ENCODE results near the gene FAM3C.
"Not testable (repeated sequence)": the region's sequence is repeated elsewhere in the genome, so short reads cannot be mapped to it uniquely, and the experiment has no call there.

FAM3C gene

GRCh38 chr7:121395961-121396757 lies at the start of gene FAM3C:
FAM3C (minus strand) TSS chr7:121396308; CDS start chr7:121382969, 13,339 bp downstream.
- H3K4me3 ChIP-seq (ENCODE audit: low read depth, low read length): peak within 1 kb of the TSS; percentile 80
- peak; percentile 72 for DNase-seq (ENCODE audit: low read depth)

DNA sequence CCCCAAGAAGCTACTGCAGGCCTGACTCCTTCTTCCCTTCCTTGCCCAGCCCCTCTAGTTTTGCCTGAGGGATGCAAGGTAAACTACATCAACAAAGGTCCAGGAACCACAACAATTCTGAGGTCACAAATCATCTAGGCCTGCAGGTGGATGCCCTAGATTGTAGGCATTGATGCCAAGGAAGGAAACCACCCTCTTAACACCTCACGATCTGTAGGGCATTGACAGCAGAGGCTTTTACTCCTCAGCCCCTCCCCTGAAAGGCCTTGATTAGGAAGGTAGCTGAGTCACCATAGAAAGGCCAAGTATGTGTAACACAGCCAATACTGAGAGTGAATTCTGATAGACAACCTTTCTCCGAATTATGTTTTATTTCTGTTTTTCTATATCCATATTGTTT lies 46.7 kb upstream of the FAM3C start:
- DNase-seq (ENCODE audit: low read depth): no peak
- H3K4me3 ChIP-seq (ENCODE audit: low read depth, low read length): no peak overlapping the region

DNA sequence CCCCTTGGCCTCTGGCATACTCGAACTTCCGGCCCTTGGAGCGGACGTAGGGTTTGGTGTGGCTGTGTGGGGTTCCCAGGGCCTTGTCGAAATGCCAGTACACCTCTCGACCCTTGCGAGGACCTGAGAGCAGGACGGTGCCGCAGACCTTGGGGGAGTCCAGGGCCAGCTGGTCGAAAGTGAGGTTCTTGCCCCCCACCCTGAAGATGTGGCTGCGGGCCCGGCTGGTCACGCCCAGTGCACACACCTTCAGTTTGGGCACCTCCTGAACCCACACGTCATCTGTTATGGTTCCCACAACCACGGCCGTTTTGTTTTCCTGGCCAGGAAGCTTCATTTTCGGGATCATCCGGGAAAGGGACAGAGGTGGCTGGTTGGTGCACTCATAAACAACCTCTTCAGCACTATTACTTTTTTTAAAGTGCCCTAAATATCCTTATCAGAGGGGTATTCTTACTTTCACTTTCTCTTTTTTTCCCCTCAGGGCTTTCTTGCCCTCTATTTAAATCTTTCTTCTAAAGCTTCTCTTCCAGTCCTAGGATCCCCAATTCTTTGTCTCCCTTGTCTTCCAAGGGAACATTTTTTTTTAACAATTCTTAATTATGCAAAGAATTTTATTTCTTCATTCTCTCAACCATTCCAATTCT lies 44.9 kb upstream of the FAM3C start:
- no peak overlapping the region for H3K4me3 ChIP-seq (ENCODE audit: low read depth, low read length)
- DNase-seq (ENCODE audit: low read depth): no peak

- not testable (repeated sequence) for DNase-seq (ENCODE audit: low read depth)
- H3K4me3 ChIP-seq (ENCODE audit: low read depth, low read length): peak overlapping the region; percentile 24
Observed at GRCh38 chr7:121438043-121438955, 42.2 kb upstream of the FAM3C start.

DNA sequence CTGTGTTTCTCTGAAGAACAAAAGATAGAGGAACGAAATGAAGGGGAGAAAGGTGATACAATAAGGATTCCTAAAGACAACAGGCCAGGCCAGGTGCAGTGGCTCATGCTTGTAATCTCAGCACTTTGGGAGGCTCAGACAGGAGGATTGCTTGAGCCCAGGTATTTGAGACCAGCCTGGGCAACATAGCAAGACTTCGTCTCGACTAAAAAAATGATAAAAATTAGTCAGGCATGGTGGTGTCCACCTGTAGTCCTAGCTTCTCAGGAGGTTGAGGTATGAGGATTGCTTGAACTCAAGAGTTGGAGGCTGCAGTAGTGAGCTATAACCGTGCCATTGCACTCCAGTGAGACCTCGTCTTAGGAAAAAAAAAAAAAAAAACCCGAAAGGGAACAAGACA lies 41.4 kb upstream of the FAM3C start:
- no peak overlapping the region for H3K4me3 ChIP-seq (ENCODE audit: low read depth, low read length)
- no peak for DNase-seq (ENCODE audit: low read depth)

- DNase-seq (ENCODE audit: low read depth): no peak
- H3K4me3 ChIP-seq (ENCODE audit: low read depth, low read length): no peak overlapping the region
Observed at GRCh38 chr7:121436688-121437087, 40.6 kb upstream of the FAM3C start.

DNA sequence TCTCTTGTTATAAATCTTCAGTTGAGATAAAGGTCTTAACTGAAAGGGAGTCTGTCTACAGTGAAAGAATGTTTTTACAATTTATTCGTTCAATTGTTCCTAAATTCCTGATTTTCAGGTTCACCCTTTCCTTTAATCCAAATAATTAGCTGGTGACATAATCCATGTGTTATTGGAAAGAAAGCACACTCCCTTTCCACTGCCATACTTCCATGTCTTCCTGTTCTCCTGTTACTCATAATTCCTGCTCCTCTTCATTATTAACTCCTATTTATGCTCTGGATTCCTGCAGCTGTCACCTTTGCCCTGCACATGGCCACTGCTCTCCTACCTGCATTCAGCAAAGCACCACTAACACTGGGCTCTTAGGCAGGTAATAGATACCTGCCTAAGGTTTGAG lies 40.0 kb upstream of the FAM3C start:
- no peak for DNase-seq (ENCODE audit: low read depth)
- no peak overlapping the region for H3K4me3 ChIP-seq (ENCODE audit: low read depth, low read length)

GRCh38 chr7:121433775-121434174 lies 37.7 kb upstream of the FAM3C start:
- no peak overlapping the region for H3K4me3 ChIP-seq (ENCODE audit: low read depth, low read length)
- no peak for DNase-seq (ENCODE audit: low read depth)

DNA sequence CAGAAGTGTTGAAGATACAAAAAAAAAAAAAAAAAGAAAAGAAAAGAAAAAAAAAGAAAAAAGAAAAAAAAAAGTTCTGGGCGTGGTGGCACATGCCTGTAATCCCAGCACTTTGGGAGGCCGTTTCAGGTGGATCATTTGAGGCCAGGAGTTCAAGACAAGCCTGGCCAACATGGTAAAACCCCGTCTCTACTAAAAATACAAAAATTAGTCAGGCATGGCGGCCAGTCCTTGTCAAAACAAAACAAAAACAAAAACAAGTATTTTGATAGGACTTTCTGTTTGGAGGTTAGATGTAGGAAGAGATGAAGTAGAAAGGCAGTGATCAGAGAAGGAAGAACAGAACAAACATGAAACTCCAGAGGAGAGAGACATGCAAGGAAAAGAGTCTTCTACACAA lies 36.4 kb upstream of the FAM3C start:
- DNase-seq (ENCODE audit: low read depth); H3K4me3 ChIP-seq (ENCODE audit: low read depth, low read length): not testable (repeated sequence)

GRCh38 chr7:121431996-121432395 lies 35.9 kb upstream of the FAM3C start:
- no peak overlapping the region for H3K4me3 ChIP-seq (ENCODE audit: low read depth, low read length)
- no peak for DNase-seq (ENCODE audit: low read depth)

DNA sequence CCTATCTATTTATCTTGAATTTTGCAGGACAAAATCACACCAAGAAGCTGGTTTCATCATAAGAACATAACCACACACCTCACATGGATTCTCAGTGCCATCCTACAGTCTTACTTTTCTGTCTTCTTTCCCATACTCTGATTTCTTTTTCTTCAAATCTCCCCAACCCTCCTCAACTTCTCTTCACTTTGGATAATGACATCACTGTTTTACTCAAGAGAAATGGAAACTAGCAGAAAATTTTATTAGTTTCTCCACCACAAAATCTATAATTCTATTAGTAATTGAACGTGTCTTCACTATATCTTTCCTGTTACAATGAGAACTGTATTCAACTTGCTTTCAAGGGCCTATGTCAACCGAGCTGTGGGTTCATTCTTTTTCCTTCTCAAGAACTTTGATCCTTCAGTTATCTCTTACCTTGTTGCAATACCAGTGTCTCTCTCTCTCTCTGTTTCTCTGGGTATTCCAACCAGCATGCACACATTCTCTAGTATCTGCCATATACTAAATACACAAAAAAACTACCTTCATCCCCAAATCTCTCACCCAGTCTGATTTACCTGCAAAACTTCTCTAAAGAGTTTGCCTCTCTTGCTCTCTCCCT lies 35.4 kb upstream of the FAM3C start:
- H3K4me3 ChIP-seq (ENCODE audit: low read depth, low read length): no peak overlapping the region
- no peak for DNase-seq (ENCODE audit: low read depth)

- H3K4me3 ChIP-seq (ENCODE audit: low read depth, low read length): no peak overlapping the region
- DNase-seq (ENCODE audit: low read depth): no peak
Observed at GRCh38 chr7:121430558-121430957, 34.5 kb upstream of the FAM3C start.

DNA sequence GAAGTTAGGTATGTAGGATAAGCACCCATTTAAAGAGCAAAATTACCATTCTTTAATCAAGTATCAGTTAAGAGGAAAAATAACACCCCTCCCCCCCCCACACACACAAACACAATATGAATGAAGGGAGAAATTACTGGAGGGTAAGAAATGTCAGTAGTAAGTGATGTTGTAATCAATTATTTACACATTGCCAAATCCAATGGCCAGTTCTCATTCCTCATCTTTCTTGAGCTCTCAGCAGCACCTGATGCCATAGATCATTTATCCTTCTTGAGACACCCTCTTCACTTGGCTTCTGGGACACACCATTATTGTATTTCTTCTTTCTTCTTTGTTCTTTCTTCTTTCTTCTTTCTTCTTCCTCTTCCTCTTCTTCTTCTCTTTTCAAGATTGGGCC lies 33.7 kb upstream of the FAM3C start:
- DNase-seq (ENCODE audit: low read depth): no peak
- no peak overlapping the region for H3K4me3 ChIP-seq (ENCODE audit: low read depth, low read length)

DNA sequence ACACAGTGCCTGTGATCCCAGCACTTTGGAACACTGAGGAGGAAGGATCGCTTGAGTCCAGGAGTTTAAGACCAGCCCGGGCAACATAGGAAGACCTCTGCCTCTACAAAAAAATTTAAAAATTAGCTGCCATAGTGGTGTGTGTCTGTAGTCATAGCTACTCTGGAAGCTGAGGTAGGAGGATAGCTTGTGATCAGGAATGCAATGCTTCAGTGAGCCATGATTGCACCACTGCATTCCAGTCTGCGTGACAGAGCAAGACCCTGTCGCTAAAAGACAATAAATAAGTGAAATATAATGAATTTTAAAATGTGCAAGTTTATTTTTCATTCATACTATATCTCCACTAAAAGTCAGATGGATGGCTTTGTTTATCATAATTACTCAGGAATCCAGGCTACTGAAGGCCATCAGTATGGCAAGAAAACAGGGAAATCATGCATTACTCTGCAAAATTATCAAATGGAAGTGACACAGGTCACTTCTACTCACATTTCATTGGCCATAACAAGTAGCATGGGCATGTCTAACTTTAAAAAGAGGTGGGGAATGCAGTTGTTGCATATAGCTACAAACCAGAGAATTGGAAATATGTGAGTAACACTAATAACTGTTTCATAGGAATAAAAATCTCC lies 32.9 kb upstream of the FAM3C start:
- no peak for DNase-seq (ENCODE audit: low read depth)
- H3K4me3 ChIP-seq (ENCODE audit: low read depth, low read length): no peak overlapping the region

GRCh38 chr7:121421743-121422142 lies 25.6 kb upstream of the FAM3C start:
- H3K4me3 ChIP-seq (ENCODE audit: low read depth, low read length); DNase-seq (ENCODE audit: low read depth): not testable (repeated sequence)

- DNase-seq (ENCODE audit: low read depth): no peak
- H3K4me3 ChIP-seq (ENCODE audit: low read depth, low read length): no peak overlapping the region
Observed at GRCh38 chr7:121420976-121421375, 24.9 kb upstream of the FAM3C start.

GRCh38 chr7:121419201-121420148 lies 23.4 kb upstream of the FAM3C start:
- no peak overlapping the region for H3K4me3 ChIP-seq (ENCODE audit: low read depth, low read length)
- DNase-seq (ENCODE audit: low read depth): no peak

GRCh38 chr7:121416533-121416932 lies 20.4 kb upstream of the FAM3C start:
- no peak overlapping the region for H3K4me3 ChIP-seq (ENCODE audit: low read depth, low read length)
- no peak for DNase-seq (ENCODE audit: low read depth)

All from skeletal muscle cell (primary cell).